Amniotic stem cell (primary cell): Measurements from ENCODE around the gene SELENOO.

Experiments
- DNase-seq: peaks from one replicate; lab custom pipeline; 2025; lab: John Stamatoyannopoulos, UW

SELENOO gene

GRCh38 chr22:50173311-50173982, 27.4 kb upstream of the SELENOO start:
- DNase-seq, result no peak

GRCh38 chr22:50173983-50174355, 26.8 kb upstream of the SELENOO start:
- DNase-seq, result no peak

- DNase-seq, result no peak
Measured at GRCh38 chr22:50174382-50175190, 26.2 kb upstream of the SELENOO start.

- no peak for DNase-seq
Measured at GRCh38 chr22:50175191-50175461, 25.7 kb upstream of the SELENOO start.

- no peak for DNase-seq
Measured at GRCh38 chr22:50175921-50176849, 24.6 kb upstream of the SELENOO start.

- no peak for DNase-seq
Measured at GRCh38 chr22:50176850-50177536, 23.8 kb upstream of the SELENOO start.

GRCh38 chr22:50177537-50178470, 23.0 kb upstream of the SELENOO start:
- DNase-seq, result no peak

- no peak for DNase-seq
Measured at GRCh38 chr22:50178471-50178864, 22.3 kb upstream of the SELENOO start.

GRCh38 chr22:50178871-50179869, 21.6 kb upstream of the SELENOO start:
- no peak for DNase-seq

GRCh38 chr22:50179937-50180726, 20.7 kb upstream of the SELENOO start:
- no peak for DNase-seq

GRCh38 chr22:50180727-50181521, 19.9 kb upstream of the SELENOO start:
- DNase-seq, result no peak

GRCh38 chr22:50182176-50183081, 18.4 kb upstream of the SELENOO start:
- no peak for DNase-seq

- no peak for DNase-seq
Measured at GRCh38 chr22:50183141-50183971, 17.5 kb upstream of the SELENOO start.

GRCh38 chr22:50184004-50184901, 16.6 kb upstream of the SELENOO start:
- no peak for DNase-seq

GRCh38 chr22:50184902-50185374, 15.9 kb upstream of the SELENOO start:
- no peak for DNase-seq
